ENCODE data around the gene NDUFAF7.

DNA sequence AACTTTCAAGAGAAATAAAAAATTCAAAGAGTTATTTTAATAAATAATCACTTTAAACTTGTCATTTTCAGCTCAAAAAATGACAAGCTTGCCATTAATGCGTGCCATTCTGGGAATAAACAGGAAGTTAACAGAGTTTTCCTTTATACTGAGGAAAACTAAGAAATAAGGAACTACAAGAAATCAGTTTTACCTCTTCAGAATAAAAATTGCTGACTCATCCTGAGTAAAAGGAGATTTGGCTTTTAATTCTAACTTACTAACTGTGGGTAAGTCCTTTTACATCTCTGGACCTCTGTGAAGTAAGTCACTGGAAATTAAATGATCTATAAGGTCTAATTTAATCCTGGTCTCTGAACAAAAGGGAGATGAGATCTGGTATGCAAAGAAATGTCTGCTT, 16.2 kb upstream of the NDUFAF7 start:
- TF ChIP-seq CBX2 (IDR thresholded peaks at IDR 0.05; ENCODE audit: borderline replicate concordance, low read depth) (no peak), CTCF (IDR thresholded peaks at IDR 0.05) (no peak), BCL3 (IDR thresholded peaks at IDR 0.05) (no peak), ZNF302 (CRISPR knock-in tag; IDR thresholded peaks at IDR 0.05) (no peak), REST (IDR thresholded peaks at IDR 0.05) (no peak), POLR2A (IDR thresholded peaks at IDR 0.05; ENCODE audit: low read length) (no peak), KDM5A (IDR thresholded peaks at IDR 0.05) (no peak), JUNB (IDR thresholded peaks at IDR 0.05) (no peak), PHF8 (IDR thresholded peaks at IDR 0.05; ENCODE audit: borderline replicate concordance, low read depth) (no peak), HOXB5 (CRISPR knock-in tag; IDR thresholded peaks at IDR 0.05) (no peak), HEYL (CRISPR knock-in tag; IDR thresholded peaks at IDR 0.05) (no peak)
- TF ChIP-seq, protein P1, sequence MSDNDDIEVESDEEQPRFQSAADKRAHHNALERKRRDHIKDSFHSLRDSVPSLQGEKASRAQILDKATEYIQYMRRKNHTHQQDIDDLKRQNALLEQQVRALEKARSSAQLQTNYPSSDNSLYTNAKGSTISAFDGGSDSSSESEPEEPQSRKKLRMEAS (IDR thresholded peaks at IDR 0.05) = no peak
